Measurements from ENCODE around the gene TSN.
"Not testable (repeated sequence)": the region's sequence is repeated elsewhere in the genome, so short reads cannot be mapped to it uniquely, and the experiment has no call there.

The TSN gene

GRCh38 chr2:121804997-121805765, 49.7 kb downstream of the TSN start:
- H3K27ac ChIP-seq = no peak overlapping the region
- TF ChIP-seq CTCF (conservative IDR thresholded peaks at IDR 0.05) = no peak

GRCh38 chr2:121805766-121806143, 50.3 kb downstream of the TSN start:
- no peak for TF ChIP-seq CTCF (conservative IDR thresholded peaks at IDR 0.05)
- no peak overlapping the region for H3K27ac ChIP-seq

GRCh38 chr2:121807771-121808170, 52.3 kb downstream of the TSN start:
- not testable (repeated sequence) for H3K27ac ChIP-seq

- no peak overlapping the region for H3K27ac ChIP-seq
- no peak for TF ChIP-seq CTCF (conservative IDR thresholded peaks at IDR 0.05)
These were observed 54.2 kb downstream of the TSN start for GRCh38 chr2:121809607-121810006.

GRCh38 chr2:121810959-121811853, 55.8 kb downstream of the TSN start:
- TF ChIP-seq CTCF (conservative IDR thresholded peaks at IDR 0.05) = peak; percentile 77
- no peak overlapping the region for H3K27ac ChIP-seq

- not testable (repeated sequence) for H3K27ac ChIP-seq
These were observed 57.6 kb downstream of the TSN start for GRCh38 chr2:121813083-121813482.

GRCh38 chr2:121815216-121815615, 59.8 kb downstream of the TSN start:
- no peak for TF ChIP-seq CTCF (conservative IDR thresholded peaks at IDR 0.05)
- no peak overlapping the region for H3K27ac ChIP-seq

- no peak for TF ChIP-seq CTCF (conservative IDR thresholded peaks at IDR 0.05)
- no peak overlapping the region for H3K27ac ChIP-seq
These were observed 61.3 kb downstream of the TSN start for GRCh38 chr2:121816797-121817196.

- not testable (repeated sequence) for H3K27ac ChIP-seq
These were observed 61.9 kb downstream of the TSN start for GRCh38 chr2:121817304-121817703.

Data from VCaP (cell line).